Left lung (tissue), 10 donors: ENCODE measurements around the gene ELANE. TPM values are rescaled to one million over a fixed set of nuclear protein-coding genes. Genes with fewer than 3 reads are reported as not detected.
A peak's percentile ranks its signal among the peaks of the same experiment; 100 is the strongest.
"Not testable (repeated sequence)": the region's sequence is repeated elsewhere in the genome, so short reads cannot be mapped to it uniquely, and the experiment has no call there.

Experiments used
- ATAC-seq: fragments of 200-7000 bp; cut with Tn5 transposase; one replicate; pipeline ENCODE4 v1.9.1; 2020; ENCODE audit warnings: moderate library complexity
- DNase-seq, 4 donors: peaks; one replicate each; pipeline ENCODE4 v3.0.0-alpha.2; 2013 to 2020
- H3K27ac ChIP-seq, 2 donors: fragments of 200-600 bp; sonication (generic) in 1 of 2; one replicate each; pipeline versions ENCODE4 v1.5.0 to v1.8.0; 2020 to 2021
- H3K27me3 ChIP-seq, 2 donors: fragments of 200-600 bp; sonication (generic) in 1 of 2; one replicate each; pipeline versions ENCODE4 v1.5.0 to v1.8.0; 2020 to 2021
- H3K36me3 ChIP-seq, 2 donors: fragments of 200-600 bp; sonication (generic) in 1 of 2; one replicate each; pipeline versions ENCODE4 v1.5.0 to v1.8.0; 2020 to 2021
- H3K4me1 ChIP-seq, 2 donors: fragments of 200-600 bp; one replicate each; pipeline ENCODE4 v1.8.0; 2021
- H3K4me3 ChIP-seq, 2 donors: fragments of 200-600 bp; sonication (generic) in 1 of 2; one replicate each; pipeline versions ENCODE4 v1.5.0 to v1.8.0; 2020 to 2021; ENCODE audit warnings: mild to moderate bottlenecking in 1 of 2
- H3K9me3 ChIP-seq, 2 donors: fragments of 200-600 bp; sonication (generic) in 1 of 2; one replicate each; pipeline versions ENCODE4 v1.5.0 to v1.8.0; 2020 to 2021
- intact Hi-C, 2 donors: fragments of 100-400 bp; cut with DNase I; formaldehyde crosslinking; loops; one replicate each; pipeline versions ENCODE4 v1.11.2 to v1.14.2; 2022
- polyA plus RNA-seq, 6 donors: library from polyadenylated mRNA; unstranded; fragments of 120-200 nt; gene quantifications; one replicate each; pipeline ENCODE4 v1.2.1, GENCODE V29; 2013; ENCODE audit not compliant: insufficient read length in 6 of 6
- total RNA-seq, 2 donors: library from RNA; stranded (reverse); fragmentation: NEBNext Ultra II Directional; extraction: Animal tissue kit (Norgen Biotek cat#: 25700); gene quantifications; one replicate each; pipeline ENCODE4 v1.2.1, GENCODE V29; 2021
- TF ChIP-seq, protein P1 (sequence below), 2 donors: fragments of 200-600 bp; sonication (generic) in 1 of 2; IDR thresholded peaks; one replicate each; pipeline versions ENCODE4 v1.5.0 to v1.8.0; 2021; ENCODE audit warnings: antibody characterized with exemption in 2 of 2
- donor health status: DM: no; HTN: yes; CAD: no.
- donor health status: DM: no; HTN: no; CAD: no.

The ELANE gene
- total and polyA plus RNA-seq, 8 donors, result 0.70 to 2.2 (median 1.2) TPM

DNA sequence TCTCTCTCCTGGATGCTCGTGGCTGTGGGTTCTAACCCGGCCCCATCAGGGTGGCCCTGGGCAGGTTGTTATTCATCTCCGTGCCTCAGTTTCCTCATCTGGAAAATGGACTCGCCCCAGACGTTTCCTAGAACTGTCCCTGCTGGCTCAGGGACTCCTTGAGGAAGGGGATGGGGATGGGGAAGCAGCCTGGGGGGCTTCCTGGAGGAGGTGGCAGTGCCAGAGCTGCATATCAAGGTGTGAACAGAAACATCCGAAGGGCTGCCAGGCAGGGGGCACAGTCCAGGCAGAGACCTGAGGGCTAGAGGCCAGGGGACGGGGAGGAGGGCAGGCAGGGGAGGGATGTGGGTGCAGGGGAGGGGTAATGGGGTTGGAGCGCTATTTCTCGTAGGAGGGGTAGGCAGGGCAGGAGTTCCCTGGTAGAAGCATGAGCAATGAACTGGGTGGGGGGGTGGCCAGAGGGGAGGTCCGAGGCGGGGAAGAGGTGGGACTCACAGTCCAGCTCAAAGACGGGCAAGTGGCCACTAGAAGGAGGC is 3.6 kb upstream of the ELANE start:
- ATAC-seq, result no peak
- intact Hi-C loops, result no loop called here
- Histone ChIP-seq H3K27me3 (peaks cover 15 to 84% of the 10 kb centered on the region in 2 donors), H3K4me1 (peaks cover 12 to 55% of the 10 kb centered on the region in 2 donors), H3K36me3 (no peaks in the 10 kb centered on the region), H3K27ac (no peak overlapping the region), H3K9me3 (no peaks in the 10 kb centered on the region), H3K4me3 (no peak overlapping the region)
- TF ChIP-seq, protein P1, sequence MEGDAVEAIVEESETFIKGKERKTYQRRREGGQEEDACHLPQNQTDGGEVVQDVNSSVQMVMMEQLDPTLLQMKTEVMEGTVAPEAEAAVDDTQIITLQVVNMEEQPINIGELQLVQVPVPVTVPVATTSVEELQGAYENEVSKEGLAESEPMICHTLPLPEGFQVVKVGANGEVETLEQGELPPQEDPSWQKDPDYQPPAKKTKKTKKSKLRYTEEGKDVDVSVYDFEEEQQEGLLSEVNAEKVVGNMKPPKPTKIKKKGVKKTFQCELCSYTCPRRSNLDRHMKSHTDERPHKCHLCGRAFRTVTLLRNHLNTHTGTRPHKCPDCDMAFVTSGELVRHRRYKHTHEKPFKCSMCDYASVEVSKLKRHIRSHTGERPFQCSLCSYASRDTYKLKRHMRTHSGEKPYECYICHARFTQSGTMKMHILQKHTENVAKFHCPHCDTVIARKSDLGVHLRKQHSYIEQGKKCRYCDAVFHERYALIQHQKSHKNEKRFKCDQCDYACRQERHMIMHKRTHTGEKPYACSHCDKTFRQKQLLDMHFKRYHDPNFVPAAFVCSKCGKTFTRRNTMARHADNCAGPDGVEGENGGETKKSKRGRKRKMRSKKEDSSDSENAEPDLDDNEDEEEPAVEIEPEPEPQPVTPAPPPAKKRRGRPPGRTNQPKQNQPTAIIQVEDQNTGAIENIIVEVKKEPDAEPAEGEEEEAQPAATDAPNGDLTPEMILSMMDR (IDR thresholded peaks at IDR 0.05), result no peak
- no peak for DNase-seq

DNA sequence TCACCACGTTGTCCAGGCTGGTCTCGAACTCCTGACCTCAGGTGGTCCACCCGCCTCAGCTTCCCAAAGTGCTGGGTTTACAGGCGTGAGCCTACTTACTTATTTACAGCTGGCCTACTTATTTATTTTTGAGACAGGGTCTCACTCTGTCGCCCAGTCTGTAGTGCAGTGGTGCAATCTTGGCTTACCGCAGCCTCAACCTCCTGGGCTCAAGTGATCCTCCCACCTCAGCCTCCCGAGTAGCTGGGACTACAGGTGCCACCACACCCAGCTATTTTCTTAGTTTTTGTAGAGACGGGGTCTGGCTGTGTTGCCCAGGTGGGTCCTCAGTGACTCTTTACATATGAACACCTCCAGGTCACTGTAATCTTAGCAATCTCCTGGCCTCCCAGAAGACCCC is 2.9 kb upstream of the ELANE start:
- intact Hi-C loops, result not testable (repeated sequence)
- H3K27me3 ChIP-seq, result peaks cover 9 to 80% of the 10 kb centered on the region in 2 donors
- H3K4me1 ChIP-seq, result peaks cover 6 to 49% of the 10 kb centered on the region in 2 donors

DNA sequence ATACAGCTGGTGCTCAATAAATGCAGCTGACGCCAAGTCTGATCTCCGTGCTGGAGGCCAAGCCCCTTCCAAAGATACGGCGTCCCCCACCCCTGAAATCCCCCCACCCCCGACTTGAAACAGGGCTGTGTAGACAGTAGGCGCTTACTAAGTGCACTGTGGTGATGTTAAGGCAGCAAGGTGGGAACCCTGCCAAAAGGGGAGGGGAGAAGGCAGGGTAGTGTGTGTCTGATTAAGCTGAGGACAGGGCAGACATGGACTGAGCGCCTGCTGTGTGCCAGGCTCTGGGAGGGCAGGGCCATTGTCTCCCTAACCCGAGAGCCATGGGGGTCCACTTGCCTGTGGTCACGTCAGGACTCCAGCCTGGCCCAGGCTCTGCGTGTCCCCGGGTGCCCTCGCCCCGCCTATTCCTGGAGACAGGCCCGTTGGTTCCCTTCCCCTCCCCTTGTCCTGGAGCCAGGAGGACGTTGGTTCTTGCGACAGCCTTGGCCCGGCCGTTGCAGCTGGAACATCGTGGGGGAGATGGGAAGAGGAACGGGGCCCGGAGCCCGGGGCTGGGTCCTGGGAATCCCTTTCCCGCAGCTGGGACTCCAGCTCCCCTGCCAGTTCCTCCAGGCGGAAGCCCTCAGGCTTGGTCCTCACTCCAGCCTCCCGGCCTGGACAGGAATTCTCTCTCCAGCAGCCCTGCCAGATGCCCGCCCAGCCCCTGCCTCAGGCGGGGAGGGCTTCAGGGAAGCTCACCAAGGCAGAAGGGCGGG is 1.7 kb upstream of the ELANE start:
- intact Hi-C loops, result loop anchor here in 1 of 2 donors (10.0 kb wide), 1 partner anchor 86 kb away; no protein-coding TSS in a partner anchor
- peak; percentile 89 for ATAC-seq
- peak overlapping the region; percentile 48 to 80 for H3K27ac ChIP-seq
- peak; percentile 86 to 97 (median 94) for DNase-seq
- TF ChIP-seq, protein P1 (IDR thresholded peaks at IDR 0.05), result no peak
- peaks cover 6 to 49% of the 10 kb centered on the region in 2 donors for H3K4me1 ChIP-seq
- no peak overlapping the region for H3K4me3 ChIP-seq
- H3K36me3 ChIP-seq, result no peaks in the 10 kb centered on the region
- H3K27me3 ChIP-seq, result peaks cover 9 to 68% of the 10 kb centered on the region in 2 donors
- H3K9me3 ChIP-seq, result no peaks in the 10 kb centered on the region

More for the DNA sequence above, 2.9 kb upstream of the ELANE start:
- not testable (repeated sequence) for H3K36me3 ChIP-seq, H3K4me3 ChIP-seq, H3K9me3 ChIP-seq, ATAC-seq, DNase-seq, H3K27ac ChIP-seq

- intact Hi-C loops, result loop anchor here in 1 of 2 donors (10.0 kb wide), 1 partner anchor 86 kb away; no protein-coding TSS in a partner anchor
- Histone ChIP-seq H3K9me3 (no peaks in the 10 kb centered on the region), H3K4me3 (no peak overlapping the region), H3K27me3 (peaks cover 9 to 63% of the 10 kb centered on the region in 2 donors), H3K36me3 (no peaks in the 10 kb centered on the region), H3K27ac (peak overlapping the region; percentile 48 to 80), H3K4me1 (peaks cover 6 to 45% of the 10 kb centered on the region in 2 donors)
- ATAC-seq (no peak), DNase-seq (no peak)
- TF ChIP-seq, protein P1 (IDR thresholded peaks at IDR 0.05), result no peak
These were observed 1.1 kb upstream of the ELANE start for GRCh38 chr19:850979-851335.

DNA sequence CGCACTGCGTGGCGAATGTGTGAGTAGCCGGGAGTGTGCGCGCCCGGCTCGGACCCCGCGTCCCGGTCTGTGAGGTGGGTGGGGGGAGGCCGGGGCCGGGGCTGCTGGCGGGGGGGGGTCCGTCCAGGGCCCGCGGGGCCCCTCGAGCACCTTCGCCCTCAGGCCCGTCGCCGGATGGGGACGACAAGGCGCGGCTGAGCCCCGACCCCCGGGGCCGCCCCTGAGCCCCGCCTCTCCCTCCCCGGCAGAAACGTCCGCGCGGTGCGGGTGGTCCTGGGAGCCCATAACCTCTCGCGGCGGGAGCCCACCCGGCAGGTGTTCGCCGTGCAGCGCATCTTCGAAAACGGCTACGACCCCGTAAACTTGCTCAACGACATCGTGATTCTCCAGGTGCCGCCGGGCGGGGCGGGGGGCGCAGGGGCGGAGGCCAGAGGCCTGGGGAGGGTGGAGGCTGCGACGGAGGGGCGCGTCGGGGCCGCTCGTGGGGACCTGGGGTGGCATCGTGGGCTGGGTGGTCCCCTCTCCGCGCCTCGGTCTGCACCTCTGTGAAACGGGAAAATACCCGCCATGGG is 997 bp downstream of the ELANE start:
- H3K4me3 ChIP-seq, result peak overlapping the region in 1 of 2 donors; percentile 24
- DNase-seq, result no peak
- ATAC-seq, result no peak
- intact Hi-C loops, result loop anchor here in 1 of 2 donors (10.0 kb wide), 1 partner anchor 88 kb away; no protein-coding TSS in a partner anchor
- peaks cover 6 to 36% of the 10 kb centered on the region in 2 donors for H3K4me1 ChIP-seq
- H3K36me3 ChIP-seq, result no peaks in the 10 kb centered on the region
- H3K9me3 ChIP-seq, result no peaks in the 10 kb centered on the region
- H3K27me3 ChIP-seq, result peaks cover 9 to 48% of the 10 kb centered on the region in 2 donors
- H3K27ac ChIP-seq, result no peak overlapping the region
- TF ChIP-seq, protein P1 (IDR thresholded peaks at IDR 0.05), result no peak

DNA sequence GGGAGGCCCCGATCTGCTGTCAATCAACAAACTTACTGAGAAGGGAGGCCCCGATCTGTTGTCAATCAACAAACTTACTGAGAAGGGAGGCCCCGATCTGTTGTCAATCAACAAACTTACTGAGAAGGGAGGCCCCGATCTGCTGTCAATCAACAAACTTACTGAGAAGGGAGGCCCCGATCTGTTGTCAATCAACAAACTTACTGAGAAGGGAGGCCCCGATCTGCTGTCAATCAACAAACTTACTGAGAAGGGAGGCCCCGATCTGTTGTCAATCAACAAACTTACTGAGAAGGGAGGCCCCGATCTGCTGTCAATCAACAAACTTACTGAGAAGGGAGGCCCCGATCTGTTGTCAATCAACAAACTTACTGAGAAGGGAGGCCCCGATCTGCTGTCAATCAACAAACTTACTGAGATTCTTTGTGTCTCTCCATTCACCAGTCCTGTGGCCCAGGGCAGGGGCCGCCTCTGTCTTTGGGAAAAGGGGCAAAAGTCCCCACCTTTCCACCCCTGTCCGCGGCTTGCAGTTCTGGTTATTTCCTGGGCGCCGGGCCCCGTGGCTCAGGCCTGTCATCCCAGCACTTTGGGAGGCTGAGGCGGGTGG is 1.6 kb downstream of the ELANE start:
- Histone ChIP-seq H3K4me1 (peaks cover 6 to 32% of the 10 kb centered on the region in 2 donors), H3K27me3 (peaks cover 9 to 45% of the 10 kb centered on the region in 2 donors)
- not testable (repeated sequence) for H3K4me3 ChIP-seq, H3K27ac ChIP-seq, ATAC-seq, H3K9me3 ChIP-seq, H3K36me3 ChIP-seq, DNase-seq
- intact Hi-C loops, result loop anchor here in 1 of 2 donors (10.0 kb wide), 1 partner anchor 89 kb away; no protein-coding TSS in a partner anchor
